GM19463 (cell line): ENCODE measurements around the gene PRDM13.
"Not testable (repeated sequence)": the region's sequence is repeated elsewhere in the genome, so short reads cannot be mapped to it uniquely, and the experiment has no call there.

Experiments used
- ATAC-seq: cut with Tn5 transposase; IDR thresholded peaks from one replicate; pipeline ENCODE4 v1.9.1; 2021; ENCODE audit warnings: mild to moderate bottlenecking, moderate library complexity; ENCODE audit not compliant: unreplicated experiment

The PRDM13 gene

GRCh38 chr6:99622044-99622443 lies 15.4 kb downstream of the PRDM13 start:
- ATAC-seq = not testable (repeated sequence)

- ATAC-seq = no peak
Observed at GRCh38 chr6:99629293-99629692, 22.7 kb downstream of the PRDM13 start.

- ATAC-seq = no peak
Observed at GRCh38 chr6:99637629-99638028, 31.0 kb downstream of the PRDM13 start.

GRCh38 chr6:99638358-99638757 lies 31.7 kb downstream of the PRDM13 start:
- not testable (repeated sequence) for ATAC-seq

GRCh38 chr6:99641270-99641669 lies 34.6 kb downstream of the PRDM13 start:
- ATAC-seq = no peak

DNA sequence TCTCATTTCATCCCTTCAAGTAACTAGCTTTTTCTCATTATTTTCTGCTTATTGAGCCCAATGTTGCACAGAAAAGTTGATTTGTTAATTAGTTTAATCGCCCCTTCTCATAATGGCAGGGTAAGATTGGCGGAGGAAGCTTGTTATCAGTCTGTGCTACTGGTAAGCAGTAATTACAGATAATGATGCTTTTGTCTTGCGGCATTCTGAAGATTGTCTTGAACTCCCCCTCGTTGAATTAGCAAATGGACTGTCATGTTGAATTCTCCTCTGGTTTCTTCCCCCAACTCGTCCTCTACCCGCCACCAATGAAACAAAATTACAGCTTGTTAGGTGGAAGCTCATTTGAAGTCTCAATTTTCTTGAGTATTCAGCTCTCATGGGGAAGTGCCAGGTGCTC lies 39.4 kb downstream of the PRDM13 start:
- no peak for ATAC-seq

DNA sequence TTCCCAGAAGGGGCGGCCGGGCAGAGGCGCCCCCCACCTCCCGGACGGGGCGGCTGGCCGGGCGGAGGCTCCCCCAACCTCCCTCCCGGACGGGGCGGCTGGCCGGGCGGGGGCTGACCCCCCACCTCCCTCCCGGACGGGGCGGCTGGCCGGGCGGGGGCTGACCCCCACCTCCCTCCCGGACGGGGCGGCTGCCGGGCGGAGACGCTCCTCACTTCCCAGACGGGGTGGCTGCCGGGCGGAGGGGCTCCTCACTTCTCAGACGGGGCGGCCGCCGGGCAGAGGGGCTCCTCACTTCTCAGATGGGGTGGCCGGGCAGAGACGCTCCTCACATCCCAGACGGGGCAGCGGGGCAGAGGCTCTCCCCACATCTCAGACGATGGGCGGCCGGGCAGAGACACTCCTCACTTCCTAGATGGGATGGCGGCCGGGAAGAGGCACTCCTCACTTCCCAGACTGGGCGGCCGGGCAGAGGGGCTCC lies 43.5 kb downstream of the PRDM13 start:
- not testable (repeated sequence) for ATAC-seq

- no peak for ATAC-seq
Observed at GRCh38 chr6:99660206-99660605, 53.6 kb downstream of the PRDM13 start.

- no peak for ATAC-seq
Observed at GRCh38 chr6:99661870-99662269, 55.2 kb downstream of the PRDM13 start.

GRCh38 chr6:99662616-99663015 lies 56.0 kb downstream of the PRDM13 start:
- no peak for ATAC-seq
